Esophagus muscularis mucosa (tissue), 4 donors: ENCODE measurements around the gene PKP3. TPM values are rescaled to one million over a fixed set of nuclear protein-coding genes. Genes with fewer than 3 reads are reported as not detected.

Experiments used
- DNase-seq: peaks from one replicate; pipeline ENCODE4 v3.0.0-alpha.2; 2017; ENCODE audit errors: extremely low spot score
- H3K27ac ChIP-seq, 4 donors: fragments of 200-600 bp; sonication (generic); replicated peaks in 1 of 4; 1 replicate in 3 of 4; 2 replicates in 1 of 4; pipeline ENCODE4 v1.5.1; 2016 to 2019; ENCODE audit warnings: mild to moderate bottlenecking in 1 of 4
- H3K27me3 ChIP-seq, 4 donors: fragments of 200-600 bp; sonication (generic); one replicate each; pipeline versions ENCODE4 v1.5.1 to v1.6.0; 2016 to 2019
- H3K36me3 ChIP-seq, 4 donors: fragments of 200-600 bp; sonication (generic); one replicate each; pipeline ENCODE4 v1.5.1; 2016 to 2019
- H3K4me1 ChIP-seq, 4 donors: fragments of 200-600 bp; sonication (generic); one replicate each; pipeline ENCODE4 v1.5.1; 2016 to 2019
- H3K4me3 ChIP-seq, 4 donors: fragments of 200-600 bp; sonication (generic); 1 replicate in 2 of 4; 2 replicates in 2 of 4; pipeline ENCODE4 v1.5.1; 2016 to 2019; ENCODE audit warnings: mild to moderate bottlenecking in 4 of 4, moderate library complexity in 1 of 4
- H3K9me3 ChIP-seq, 4 donors: fragments of 200-600 bp; sonication (generic); 1 replicate in 3 of 4; 2 replicates in 1 of 4; pipeline ENCODE4 v1.5.1; 2016 to 2019
- CTCF ChIP-seq, 3 experiments: fragments of 200-600 bp in 2 of 3; fragments of 450-650 bp in 1 of 3; sonication (generic) in 2 of 3; IDR thresholded peaks; one replicate each; pipeline ENCODE4 v1.5.1; 2017 to 2019; ENCODE audit warnings: antibody characterized with exemption in 3 of 3, mild to moderate bottlenecking in 2 of 3, moderate library complexity in 1 of 3
- EP300 ChIP-seq: sonication (generic); formaldehyde crosslinking; IDR thresholded peaks from one replicate; pipeline ENCODE4 v1.6.1; 2017; ENCODE audit warnings: antibody characterized with exemption
- POLR2A ChIP-seq: fragments of 450-650 bp; IDR thresholded peaks from one replicate; pipeline ENCODE4 v1.6.1; 2017; ENCODE audit warnings: antibody characterized with exemption, moderate library complexity, mild to moderate bottlenecking, low read depth
- POLR2AphosphoS5 ChIP-seq, 2 donors: sonication (generic); formaldehyde crosslinking; IDR thresholded peaks; one replicate each; pipeline ENCODE4 v1.6.1; 2017; ENCODE audit warnings: antibody characterized with exemption in 2 of 2
- WGBS: methylation state at CpG from one replicate; pipeline ENCODE4 v1.1.5; 2018; 5-methylcytosine and 5-hydroxymethylcytosine counted together
- intact Hi-C: fragments of 100-400 bp; cut with DNase I; formaldehyde crosslinking; loops from one replicate; pipeline ENCODE4 v1.15.1; 2023
- total RNA-seq, 4 donors: library from RNA; depleted of rRNA; stranded (reverse); fragments of >200 nt; gene quantifications; one replicate each; pipeline versions ENCODE4 v1.1.0 to v1.2.1, GENCODE V29; 2016

Gene PKP3
- total RNA-seq, 4 donors from 2014 or later: 0.17 to 1.1 (median 0.51) TPM

- H3K27me3 ChIP-seq: peaks cover 0 to 50% (median 10%) of the 10 kb centered on the region in 4 donors
- TF ChIP-seq POLR2A: no peak
- TF ChIP-seq EP300: no peak
- no peak for TF ChIP-seq CTCF (IDR thresholded peaks at IDR 0.05)
- no peak for TF ChIP-seq POLR2AphosphoS5 (IDR thresholded peaks at IDR 0.05)
- no peak overlapping the region for H3K27ac ChIP-seq
- H3K36me3 ChIP-seq: no peaks in the 10 kb centered on the region
- peaks cover 16 to 31% (median 25%) of the 10 kb centered on the region in 4 donors for H3K4me1 ChIP-seq
- H3K9me3 ChIP-seq: no peaks in the 10 kb centered on the region
- no peak overlapping the region for H3K4me3 ChIP-seq
- intact Hi-C loops: no loop called here
- 38% methylated on average over 12 of the region's 12 CpGs for WGBS
- DNase-seq: no peak
Observed at GRCh38 chr11:444396-445144, 50.6 kb downstream of the PKP3 start.

- peaks cover 0 to 36% (median 8%) of the 10 kb centered on the region in 4 donors for H3K27me3 ChIP-seq
- TF ChIP-seq EP300 (no peak), CTCF (IDR thresholded peaks at IDR 0.05) (no peak), POLR2AphosphoS5 (IDR thresholded peaks at IDR 0.05) (no peak), POLR2A (no peak)
- intact Hi-C loops: no loop called here
- DNase-seq: no peak
- no peaks in the 10 kb centered on the region for H3K9me3 ChIP-seq
- H3K36me3 ChIP-seq: no peaks in the 10 kb centered on the region
- no peak overlapping the region for H3K4me3 ChIP-seq
- no peak overlapping the region for H3K27ac ChIP-seq
- WGBS: 67% methylated on average over 9 of the region's 20 CpGs
- H3K4me1 ChIP-seq: peaks cover 20 to 38% (median 33%) of the 10 kb centered on the region in 4 donors
Observed at GRCh38 chr11:445765-446588, 52.0 kb downstream of the PKP3 start.

- 85% methylated on average over 5 of the region's 7 CpGs for WGBS
- intact Hi-C loops: no loop called here
- Histone ChIP-seq H3K36me3 (no peaks in the 10 kb centered on the region), H3K27me3 (peaks cover 0 to 27% (median 3%) of the 10 kb centered on the region in 4 donors), H3K4me1 (peaks cover 28 to 41% (median 38%) of the 10 kb centered on the region in 4 donors), H3K4me3 (no peak overlapping the region), H3K27ac (no peak overlapping the region), H3K9me3 (no peaks in the 10 kb centered on the region)
- DNase-seq: no peak
- TF ChIP-seq POLR2AphosphoS5 (IDR thresholded peaks at IDR 0.05) (no peak), POLR2A (no peak), EP300 (no peak), CTCF (IDR thresholded peaks at IDR 0.05) (no peak)
Observed at GRCh38 chr11:446891-447290, 52.9 kb downstream of the PKP3 start.

- H3K9me3 ChIP-seq: no peaks in the 10 kb centered on the region
- intact Hi-C loops: loop anchor here (2.0 kb wide), 1 partner anchor 41 kb away; no protein-coding TSS in a partner anchor
- H3K27ac ChIP-seq: peak overlapping the region; percentile 86 to 97 (median 92)
- peaks cover 0 to 12% (median 10%) of the 10 kb centered on the region in 4 donors for H3K36me3 ChIP-seq
- DNase-seq: peak; percentile 99
- TF ChIP-seq POLR2AphosphoS5 (IDR thresholded peaks at IDR 0.05) (peak; percentile 91 to 97), CTCF (IDR thresholded peaks at IDR 0.05) (peak; percentile 83 to 91 (median 85)), EP300 (no peak), POLR2A (peak; percentile 80)
- H3K4me1 ChIP-seq: peaks cover 28 to 50% (median 42%) of the 10 kb centered on the region in 4 donors
- 6% methylated on average over 15 of the region's 55 CpGs for WGBS
- peaks cover 0 to 14% (median 3%) of the 10 kb centered on the region in 4 donors for H3K27me3 ChIP-seq
- peak overlapping the region; percentile 63 to 72 (median 70) for H3K4me3 ChIP-seq
Observed at GRCh38 chr11:447923-448731, 54.1 kb downstream of the PKP3 start.
